WTC11 (cell line): Measurements from ENCODE around the gene NTRK3. TPM values are rescaled to one million over a fixed set of nuclear protein-coding genes. Genes with fewer than 3 reads are reported as not detected.

ENCODE experiments used
- ATAC-seq: fragments of 200-7000 bp; cut with Tn5 transposase; 2 replicates; pipeline ENCODE4 v1.10.0; 2021; ENCODE audit warnings: mild to moderate bottlenecking, moderate library complexity
- CTCF ChIA-PET: fragments of 300-600 bp; sonication (Branson Sonifier 250); formaldehyde crosslinking; loops from one replicate; lab custom pipeline; 2021; ENCODE audit warnings: antibody characterized with exemption; lab: Charles Lee
- POLR2A ChIA-PET: fragments of 350-600 bp; sonication (Branson Sonifier 250); formaldehyde crosslinking; loops from one replicate; lab custom pipeline; 2021; ENCODE audit warnings: antibody characterized with exemption; lab: Charles Lee
- DNase-seq: peaks from one replicate; pipeline ENCODE4 v3.0.0; 2021; ENCODE audit warnings: low spot score
- H3K27ac Mint-ChIP-seq: 2 replicates; pipeline ENCODE4 v1.8.0; 2021; ENCODE audit warnings: mixed read lengths
- H3K27me3 Mint-ChIP-seq: 2 replicates; pipeline ENCODE4 v1.8.0; 2021; ENCODE audit warnings: low read depth, mild to moderate bottlenecking, moderate library complexity, mixed read lengths
- H3K36me3 Mint-ChIP-seq: 2 replicates; pipeline ENCODE4 v1.8.0; 2021; ENCODE audit warnings: mixed read lengths
- H3K4me1 Mint-ChIP-seq: 2 replicates; pipeline ENCODE4 v1.8.0; 2022; ENCODE audit warnings: mixed read lengths
- H3K4me3 Mint-ChIP-seq: 2 replicates; pipeline ENCODE4 v1.8.0; 2021; ENCODE audit warnings: mild to moderate bottlenecking, moderate library complexity, mixed read lengths
- H3K9me3 Mint-ChIP-seq: 2 replicates; pipeline ENCODE4 v1.8.0; 2021; ENCODE audit warnings: mixed read lengths
- ATF3 ChIP-seq: sonication (generic); formaldehyde crosslinking; conservative IDR thresholded peaks from 2 replicates; pipeline ENCODE4 v1.8.1; 2022; ENCODE audit warnings: mild to moderate bottlenecking, missing genetic modification reagents
- CBFB ChIP-seq: sonication (generic); formaldehyde crosslinking; IDR thresholded peaks from 2 replicates; pipeline ENCODE4 v1.8.1; 2022; ENCODE audit warnings: mild to moderate bottlenecking, low read depth, missing genetic modification reagents
- CDX4 ChIP-seq: fragments of 250-450 bp; sonication (Bioruptor Pico); IDR thresholded peaks from 2 replicates; pipeline ENCODE4 v1.9.0; 2021; ENCODE audit warnings: moderate library complexity, mild to moderate bottlenecking, inconsistent platforms, borderline replicate concordance
- E2F1 ChIP-seq: sonication (generic); formaldehyde crosslinking; IDR thresholded peaks from 2 replicates; pipeline ENCODE4 v1.8.0; 2022; ENCODE audit warnings: mild to moderate bottlenecking, missing genetic modification reagents
- E2F5 ChIP-seq: sonication (generic); formaldehyde crosslinking; IDR thresholded peaks from 2 replicates; pipeline ENCODE4 v1.8.1; 2022; ENCODE audit warnings: mild to moderate bottlenecking, moderate library complexity, missing genetic modification reagents
- ELF4 ChIP-seq: sonication (generic); formaldehyde crosslinking; IDR thresholded peaks from 2 replicates; pipeline ENCODE4 v1.8.1; 2022; ENCODE audit warnings: low read depth, mild to moderate bottlenecking, moderate library complexity, missing genetic modification reagents
- ETV6 ChIP-seq: sonication (generic); formaldehyde crosslinking; IDR thresholded peaks from 2 replicates; pipeline ENCODE4 v1.8.1; 2022; ENCODE audit warnings: mild to moderate bottlenecking, missing genetic modification reagents
- IRF1 ChIP-seq: sonication (generic); formaldehyde crosslinking; IDR thresholded peaks from 2 replicates; pipeline ENCODE4 v1.8.0; 2023; ENCODE audit warnings: missing genetic modification reagents
- IRF2 ChIP-seq: sonication (generic); formaldehyde crosslinking; IDR thresholded peaks from 2 replicates; pipeline ENCODE4 v1.8.0; 2022; ENCODE audit warnings: low read depth, missing genetic modification reagents, borderline replicate concordance
- JUN ChIP-seq: sonication (generic); formaldehyde crosslinking; IDR thresholded peaks from 2 replicates; pipeline ENCODE4 v1.8.0; 2023; ENCODE audit warnings: mild to moderate bottlenecking, missing genetic modification reagents
- MYBL2 ChIP-seq: sonication (generic); formaldehyde crosslinking; IDR thresholded peaks from 2 replicates; pipeline ENCODE4 v1.8.1; 2023; ENCODE audit warnings: mild to moderate bottlenecking, moderate library complexity, missing genetic modification reagents
- OVOL2 ChIP-seq: fragments of 250-450 bp; sonication (Bioruptor Pico); IDR thresholded peaks from 2 replicates; pipeline ENCODE4 v1.9.0; 2021; ENCODE audit warnings: mild to moderate bottlenecking, borderline replicate concordance
- PRDM15 ChIP-seq: sonication (generic); formaldehyde crosslinking; IDR thresholded peaks from 2 replicates; pipeline ENCODE4 v1.8.0; 2022; ENCODE audit warnings: missing genetic modification reagents
- PRRX2 ChIP-seq: fragments of 250-450 bp; sonication (Bioruptor Pico); IDR thresholded peaks from 2 replicates; pipeline ENCODE4 v1.8.0; 2021; ENCODE audit warnings: mild to moderate bottlenecking
- TEAD1 ChIP-seq: sonication (generic); formaldehyde crosslinking; IDR thresholded peaks from 2 replicates; pipeline ENCODE4 v1.8.0; 2022; ENCODE audit warnings: mild to moderate bottlenecking, missing genetic modification reagents
- USF2 ChIP-seq: sonication (generic); formaldehyde crosslinking; IDR thresholded peaks from 2 replicates; pipeline ENCODE4 v1.8.1; 2023; ENCODE audit warnings: mild to moderate bottlenecking, missing genetic modification reagents, moderate library complexity
- ZNF121 ChIP-seq: sonication (generic); formaldehyde crosslinking; IDR thresholded peaks from 2 replicates; pipeline ENCODE4 v1.8.0; 2023; ENCODE audit warnings: missing genetic modification reagents
- ZNF219 ChIP-seq: sonication (generic); formaldehyde crosslinking; IDR thresholded peaks from 2 replicates; pipeline ENCODE4 v1.8.0; 2023; ENCODE audit warnings: missing genetic modification reagents, mild to moderate bottlenecking, borderline replicate concordance
- ZNF396 ChIP-seq: fragments of 250-450 bp; sonication (Bioruptor Pico); IDR thresholded peaks from 2 replicates; pipeline ENCODE4 v1.8.0; 2021; ENCODE audit warnings: mild to moderate bottlenecking, moderate library complexity, borderline replicate concordance
- ZNF423 ChIP-seq: fragments of 250-450 bp; sonication (Bioruptor Pico); IDR thresholded peaks from 2 replicates; pipeline ENCODE4 v2.1.2; 2022; ENCODE audit warnings: mild to moderate bottlenecking, moderate library complexity
- ZNF512 ChIP-seq: sonication (generic); formaldehyde crosslinking; IDR thresholded peaks from 2 replicates; pipeline ENCODE4 v1.8.1; 2022; ENCODE audit warnings: missing genetic modification reagents, borderline replicate concordance
- total RNA-seq: library from RNA; stranded (reverse); gene quantifications from 3 replicates; pipeline ENCODE4 v1.2.3, GENCODE V29; 2021

The NTRK3 gene
- total RNA-seq, 1 experiment from 2014 or later: 12.3 TPM

GRCh38 chr15:87902772-87903426 lies 353.6 kb downstream of the NTRK3 start (continued):
- TF ChIP-seq E2F1 (no peak), ATF3 (CRISPR knock-in tag) (no peak), IRF1 (CRISPR knock-in tag) (no peak), PRRX2 (CRISPR knock-in tag) (no peak), MYBL2 (no peak), ZNF512 (CRISPR knock-in tag) (no peak), ZNF396 (CRISPR knock-in tag) (no peak)

- TF ChIP-seq IRF2 (CRISPR knock-in tag) (no peak), ZNF219 (no peak), CDX4 (CRISPR knock-in tag) (no peak), ELF4 (CRISPR knock-in tag) (no peak), TEAD1 (CRISPR knock-in tag) (no peak), PRRX2 (CRISPR knock-in tag) (no peak), ZNF121 (no peak), USF2 (no peak), E2F5 (CRISPR knock-in tag) (no peak)
- Mint-ChIP-seq H3K4me3 (no peak overlapping the region), H3K36me3 (no peaks in the 10 kb centered on the region), H3K9me3 (no peaks in the 10 kb centered on the region), H3K27ac (no peak overlapping the region), H3K27me3 (no peaks in the 10 kb centered on the region), H3K4me1 (no peaks in the 10 kb centered on the region)
- DNase-seq (no peak), ATAC-seq (no peak)
- ChIA-PET POLR2A (no interaction called here), CTCF (no interaction called here)
Observed at GRCh38 chr15:87901926-87902690, 354.4 kb downstream of the NTRK3 start.

- TF ChIP-seq ZNF219 (no peak), CBFB (CRISPR knock-in tag) (no peak), ZNF423 (CRISPR knock-in tag) (no peak), JUN (CRISPR knock-in tag) (no peak), OVOL2 (no peak), PRDM15 (CRISPR knock-in tag) (no peak), ETV6 (no peak)
- H3K9me3 Mint-ChIP-seq: no peaks in the 10 kb centered on the region
- no peaks in the 10 kb centered on the region for H3K36me3 Mint-ChIP-seq
- CTCF ChIA-PET: no interaction called here
- ATAC-seq: no peak
- no peak for DNase-seq
- no peak overlapping the region for H3K27ac Mint-ChIP-seq
- no peaks in the 10 kb centered on the region for H3K4me1 Mint-ChIP-seq
- POLR2A ChIA-PET: interaction anchor here (0.6 kb wide), 1 partner anchor 188 kb away, joined by 3 read pairs; no protein-coding TSS in a partner anchor
- no peak overlapping the region for H3K4me3 Mint-ChIP-seq
- H3K27me3 Mint-ChIP-seq: no peaks in the 10 kb centered on the region
Observed at GRCh38 chr15:87901008-87901407, 355.5 kb downstream of the NTRK3 start.
